ENCODE data around the gene FNDC3A.

Gene FNDC3A

DNA sequence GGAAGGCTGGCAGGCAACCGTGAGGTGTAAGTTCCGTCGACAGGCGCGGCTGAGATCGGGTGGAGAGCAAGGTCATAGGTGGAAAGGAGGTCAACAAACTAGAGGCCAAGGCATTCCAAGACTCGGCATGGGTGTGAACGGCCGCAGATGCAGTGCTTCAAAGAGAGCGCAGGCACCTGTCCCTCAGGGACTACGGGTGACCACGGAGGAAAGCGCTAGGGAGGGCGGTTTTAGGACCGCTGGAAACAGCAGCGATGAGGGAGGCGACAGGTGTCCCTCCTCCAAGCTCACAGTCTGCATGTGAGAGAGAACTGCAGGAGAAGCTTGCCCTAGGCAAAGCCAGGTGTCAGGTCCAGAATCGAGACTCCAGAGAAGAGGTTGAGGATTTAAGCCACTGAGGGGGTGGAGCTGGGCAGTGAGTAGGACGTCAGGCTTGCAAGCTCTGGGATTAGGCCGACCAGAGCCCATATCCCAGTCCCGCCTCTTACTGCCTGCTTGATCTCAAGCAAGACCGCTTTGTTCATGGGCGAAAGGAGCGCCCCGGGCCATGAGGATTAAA is 242.9 kb downstream of the FNDC3A start:
- TF ChIP-seq, protein P1, sequence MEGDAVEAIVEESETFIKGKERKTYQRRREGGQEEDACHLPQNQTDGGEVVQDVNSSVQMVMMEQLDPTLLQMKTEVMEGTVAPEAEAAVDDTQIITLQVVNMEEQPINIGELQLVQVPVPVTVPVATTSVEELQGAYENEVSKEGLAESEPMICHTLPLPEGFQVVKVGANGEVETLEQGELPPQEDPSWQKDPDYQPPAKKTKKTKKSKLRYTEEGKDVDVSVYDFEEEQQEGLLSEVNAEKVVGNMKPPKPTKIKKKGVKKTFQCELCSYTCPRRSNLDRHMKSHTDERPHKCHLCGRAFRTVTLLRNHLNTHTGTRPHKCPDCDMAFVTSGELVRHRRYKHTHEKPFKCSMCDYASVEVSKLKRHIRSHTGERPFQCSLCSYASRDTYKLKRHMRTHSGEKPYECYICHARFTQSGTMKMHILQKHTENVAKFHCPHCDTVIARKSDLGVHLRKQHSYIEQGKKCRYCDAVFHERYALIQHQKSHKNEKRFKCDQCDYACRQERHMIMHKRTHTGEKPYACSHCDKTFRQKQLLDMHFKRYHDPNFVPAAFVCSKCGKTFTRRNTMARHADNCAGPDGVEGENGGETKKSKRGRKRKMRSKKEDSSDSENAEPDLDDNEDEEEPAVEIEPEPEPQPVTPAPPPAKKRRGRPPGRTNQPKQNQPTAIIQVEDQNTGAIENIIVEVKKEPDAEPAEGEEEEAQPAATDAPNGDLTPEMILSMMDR (IDR thresholded peaks at IDR 0.05; ENCODE audit: low read length) = no peak
- no peak for TF ChIP-seq EZH2phosphoT487 (IDR thresholded peaks at IDR 0.05; ENCODE audit: low read length)
- TF ChIP-seq EZH2 (optimal IDR thresholded peaks at IDR 0.05; ENCODE audit: low read depth, low read length) = no peak
- no peaks in the 10 kb centered on the region for H3K4me1 ChIP-seq (ENCODE audit: low read length)
- DNase-seq = no peak
- no peak overlapping the region for H3K4me2 ChIP-seq (ENCODE audit: low read depth, low read length)
- no peaks in the 10 kb centered on the region for H3K36me3 ChIP-seq (replicated peaks; ENCODE audit: insufficient read depth, low read length)
- no peak overlapping the region for H3K27ac ChIP-seq (ENCODE audit: low read length)
- no peaks in the 10 kb centered on the region for H3K9me3 ChIP-seq (replicated peaks; ENCODE audit: insufficient read depth, low read length)
- no peak overlapping the region for H3K4me3 ChIP-seq (ENCODE audit: low read length)
- no peaks in the 10 kb centered on the region for H3K27me3 ChIP-seq (replicated peaks; ENCODE audit: insufficient read depth, low read length)
- no peaks in the 10 kb centered on the region for H3K79me2 ChIP-seq (ENCODE audit: low read length)
- no peaks in the 10 kb centered on the region for H3K9me2 ChIP-seq (replicated peaks; ENCODE audit: insufficient read depth, low read length)
- H4K20me1 ChIP-seq (ENCODE audit: insufficient read depth, low read length) = no peaks in the 10 kb centered on the region
- no peak overlapping the region for H2AFZ ChIP-seq (ENCODE audit: low read length)
- H3F3A ChIP-seq (ENCODE audit: insufficient read depth, low read length) = no peaks in the 10 kb centered on the region
- no peak overlapping the region for H3K9ac ChIP-seq (ENCODE audit: low read length)

GRCh38 chr13:49219647-49220035 is 243.9 kb downstream of the FNDC3A start:
- Histone ChIP-seq H3K36me3 (replicated peaks; ENCODE audit: insufficient read depth, low read length) (no peaks in the 10 kb centered on the region), H3K4me2 (ENCODE audit: low read depth, low read length) (no peak overlapping the region), H3K79me2 (ENCODE audit: low read length) (no peaks in the 10 kb centered on the region), H3K9ac (ENCODE audit: low read length) (no peak overlapping the region), H3K27ac (ENCODE audit: low read length) (no peak overlapping the region), H3K27me3 (replicated peaks; ENCODE audit: insufficient read depth, low read length) (no peaks in the 10 kb centered on the region), H2AFZ (ENCODE audit: low read length) (no peak overlapping the region), H3F3A (ENCODE audit: insufficient read depth, low read length) (no peaks in the 10 kb centered on the region), H3K9me2 (replicated peaks; ENCODE audit: insufficient read depth, low read length) (no peaks in the 10 kb centered on the region), H4K20me1 (ENCODE audit: insufficient read depth, low read length) (no peaks in the 10 kb centered on the region), H3K4me3 (ENCODE audit: low read length) (no peak overlapping the region), H3K9me3 (replicated peaks; ENCODE audit: insufficient read depth, low read length) (no peaks in the 10 kb centered on the region), H3K4me1 (ENCODE audit: low read length) (no peaks in the 10 kb centered on the region)
- no peak for TF ChIP-seq EZH2 (optimal IDR thresholded peaks at IDR 0.05; ENCODE audit: low read depth, low read length)
- TF ChIP-seq EZH2phosphoT487 (IDR thresholded peaks at IDR 0.05; ENCODE audit: low read length) = no peak
- TF ChIP-seq, protein P1 (IDR thresholded peaks at IDR 0.05; ENCODE audit: low read length) = no peak
- DNase-seq = no peak

DNA sequence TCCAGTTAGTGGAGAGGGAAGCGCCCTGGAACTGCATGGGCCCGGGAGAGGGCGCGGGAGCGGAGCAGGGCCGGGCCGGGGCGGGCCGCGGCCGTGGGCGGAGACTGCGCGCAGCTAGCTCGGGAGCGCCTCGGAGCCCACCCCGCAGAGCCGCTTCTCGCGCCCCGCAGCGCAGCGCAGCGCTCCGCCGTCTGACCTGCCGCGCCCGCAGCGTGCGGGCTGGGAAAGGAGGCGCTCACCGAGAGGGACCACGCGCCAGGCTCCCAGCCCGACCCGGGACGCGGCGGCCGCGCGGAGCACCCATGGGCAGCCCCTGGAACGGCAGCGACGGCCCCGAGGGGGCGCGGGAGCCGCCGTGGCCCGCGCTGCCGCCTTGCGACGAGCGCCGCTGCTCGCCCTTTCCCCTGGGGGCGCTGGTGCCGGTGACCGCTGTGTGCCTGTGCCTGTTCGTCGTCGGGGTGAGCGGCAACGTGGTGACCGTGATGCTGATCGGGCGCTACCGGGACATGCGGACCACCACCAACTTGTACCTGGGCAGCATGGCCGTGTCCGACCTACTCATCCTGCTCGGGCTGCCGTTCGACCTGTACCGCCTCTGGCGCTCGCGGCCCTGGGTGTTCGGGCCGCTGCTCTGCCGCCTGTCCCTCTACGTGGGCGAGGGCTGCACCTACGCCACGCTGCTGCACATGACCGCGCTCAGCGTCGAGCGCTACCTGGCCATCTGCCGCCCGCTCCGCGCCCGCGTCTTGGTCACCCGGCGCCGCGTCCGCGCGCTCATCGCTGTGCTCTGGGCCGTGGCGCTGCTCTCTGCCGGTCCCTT is 244.5 kb downstream of the FNDC3A start, which contains the start of gene MLNR:
Gene MLNR, plus strand, starts transcription at position 303 of the 820 bp plus-strand sequence. Its CDS starts 0 bp downstream, at position 303.
- DNase-seq = no peak
- no peaks in the 10 kb centered on the region for H3K9me2 ChIP-seq (replicated peaks; ENCODE audit: insufficient read depth, low read length)
- H3F3A ChIP-seq (ENCODE audit: insufficient read depth, low read length) = no peaks in the 10 kb centered on the region
- no peaks in the 10 kb centered on the region for H3K27me3 ChIP-seq (replicated peaks; ENCODE audit: insufficient read depth, low read length)
- no peak within 1 kb of the TSS for H3K4me2 ChIP-seq (ENCODE audit: low read depth, low read length)
- no peaks in the 10 kb centered on the region for H3K4me1 ChIP-seq (ENCODE audit: low read length)
- no peak for TF ChIP-seq EZH2 (optimal IDR thresholded peaks at IDR 0.05; ENCODE audit: low read depth, low read length)
- no peak for TF ChIP-seq EZH2phosphoT487 (IDR thresholded peaks at IDR 0.05; ENCODE audit: low read length)
- TF ChIP-seq, protein P1 (IDR thresholded peaks at IDR 0.05; ENCODE audit: low read length) = no peak
- no peaks in the 10 kb centered on the region for H4K20me1 ChIP-seq (ENCODE audit: insufficient read depth, low read length)
- H3K9ac ChIP-seq (ENCODE audit: low read length) = no peak within 1 kb of the TSS
- H2AFZ ChIP-seq (ENCODE audit: low read length) = no peak within 1 kb of the TSS
- H3K36me3 ChIP-seq (replicated peaks; ENCODE audit: insufficient read depth, low read length) = no peaks in the 10 kb centered on the region
- no peak within 1 kb of the TSS for H3K4me3 ChIP-seq (ENCODE audit: low read length)
- no peak within 1 kb of the TSS for H3K27ac ChIP-seq (ENCODE audit: low read length)
- H3K9me3 ChIP-seq (replicated peaks; ENCODE audit: insufficient read depth, low read length) = no peaks in the 10 kb centered on the region
- H3K79me2 ChIP-seq (ENCODE audit: low read length) = no peaks in the 10 kb centered on the region

All from MM.1S (cell line).